HG02678 (cell line): Measurements from ENCODE around the gene HSPA13.
"Not testable (repeated sequence)": the region's sequence is repeated elsewhere in the genome, so short reads cannot be mapped to it uniquely, and the experiment has no call there.

Experiments
- ATAC-seq: cut with Tn5 transposase; IDR thresholded peaks from one replicate; pipeline ENCODE4 v1.9.1; 2021; ENCODE audit warnings: mild to moderate bottlenecking, moderate library complexity; ENCODE audit not compliant: unreplicated experiment

Gene HSPA13

GRCh38 chr21:14382835-14383595 lies at the start of gene HSPA13:
HSPA13 (minus strand) TSS chr21:14383146; CDS start chr21:14383119, 27 bp downstream.
- peak; percentile 97 for ATAC-seq

DNA sequence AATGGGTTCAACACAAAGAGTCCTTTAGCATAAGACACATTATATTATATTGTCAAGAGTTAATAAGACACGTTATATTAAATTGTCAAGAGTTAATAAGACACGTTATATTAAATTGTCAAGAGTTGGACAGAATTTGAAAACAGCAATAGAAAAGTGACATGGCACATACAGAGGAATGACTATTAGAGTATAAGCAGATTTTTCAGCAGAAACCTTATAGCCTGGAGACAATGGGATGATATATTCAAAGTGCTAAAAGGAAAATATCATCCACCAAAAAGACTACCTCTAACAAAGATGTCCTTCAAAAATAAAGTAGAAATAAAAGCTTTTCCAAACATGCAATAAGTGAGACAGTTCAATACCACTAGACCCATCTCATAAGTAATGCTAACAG lies 36.0 kb upstream of the HSPA13 start:
- no peak for ATAC-seq

DNA sequence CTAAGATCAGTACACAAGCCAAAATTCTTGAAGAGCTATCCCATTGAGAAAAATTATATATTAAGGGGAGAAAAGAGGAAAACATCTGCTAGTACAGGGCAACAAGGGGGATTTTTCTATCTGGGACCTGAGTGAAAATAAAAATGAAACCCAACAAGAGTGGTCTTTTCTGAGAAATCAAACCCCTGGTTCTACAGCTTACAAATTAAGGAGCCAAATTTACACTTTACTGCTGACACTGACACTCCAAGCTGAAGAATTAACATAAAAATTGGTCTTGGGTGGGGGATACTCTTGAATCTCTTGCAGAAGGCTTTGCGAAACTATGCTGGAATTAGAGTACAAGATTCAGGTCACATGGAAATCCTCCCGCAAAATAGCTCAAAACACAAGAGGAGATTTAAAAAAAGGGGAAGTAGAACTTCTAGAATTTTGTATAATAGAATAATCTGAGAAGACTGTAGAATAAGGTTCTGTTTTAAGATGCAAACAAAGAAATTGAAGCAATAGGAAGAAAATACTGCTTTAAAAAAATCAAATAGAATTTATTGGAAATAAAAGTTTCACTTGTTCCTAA lies 32.1 kb upstream of the HSPA13 start:
- ATAC-seq: no peak

DNA sequence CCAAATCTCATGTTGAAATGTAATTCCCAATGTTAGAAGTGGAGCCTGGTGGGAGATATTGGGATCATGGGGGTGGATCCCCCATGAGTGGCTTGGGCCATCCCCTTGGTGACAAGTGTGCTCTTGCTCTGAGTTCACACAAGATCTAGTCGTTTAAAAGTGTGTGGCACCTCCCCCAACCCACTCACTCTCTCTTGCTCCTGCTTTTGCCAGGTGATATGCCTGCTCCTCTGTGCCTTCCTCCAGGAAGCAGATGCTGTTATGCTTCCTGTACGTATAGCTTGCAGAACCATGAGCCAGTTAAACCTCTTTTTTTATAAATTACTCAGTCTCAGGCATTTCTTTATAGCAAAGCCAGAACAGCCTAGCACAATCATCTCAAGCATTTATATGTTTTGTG lies 23.0 kb upstream of the HSPA13 start:
- no peak for ATAC-seq

- ATAC-seq: no peak
Observed at GRCh38 chr21:14405225-14405624, 22.3 kb upstream of the HSPA13 start.

DNA sequence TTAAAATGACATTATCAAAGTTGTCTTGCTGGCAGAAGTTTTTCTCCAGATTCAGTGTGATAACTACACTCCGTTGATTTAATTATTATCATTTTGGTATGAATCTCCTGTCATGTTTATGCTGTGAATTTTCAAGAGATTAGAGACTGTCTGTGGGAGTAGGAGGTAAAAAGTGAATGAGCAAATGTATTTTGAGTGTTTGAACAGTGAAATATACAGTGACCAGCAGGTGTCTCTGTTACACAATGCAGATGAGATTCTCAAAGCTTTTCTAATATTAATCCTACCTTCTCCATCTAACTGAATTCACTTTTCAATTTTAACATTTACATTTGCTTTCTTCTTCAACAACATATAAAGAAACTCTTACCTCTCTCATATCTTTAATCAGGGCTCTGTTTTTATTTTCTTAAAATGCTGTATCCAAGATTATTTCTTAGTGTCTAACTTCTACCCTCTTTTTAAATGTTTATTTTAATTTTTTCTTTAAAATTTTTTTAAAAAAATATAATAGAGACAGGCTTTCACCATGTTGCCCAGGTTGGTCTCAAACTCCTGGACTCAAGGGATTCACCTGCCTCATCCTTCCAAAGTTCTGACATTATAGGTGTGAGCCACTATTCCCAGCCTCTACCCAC lies 20.9 kb upstream of the HSPA13 start:
- ATAC-seq: no peak

DNA sequence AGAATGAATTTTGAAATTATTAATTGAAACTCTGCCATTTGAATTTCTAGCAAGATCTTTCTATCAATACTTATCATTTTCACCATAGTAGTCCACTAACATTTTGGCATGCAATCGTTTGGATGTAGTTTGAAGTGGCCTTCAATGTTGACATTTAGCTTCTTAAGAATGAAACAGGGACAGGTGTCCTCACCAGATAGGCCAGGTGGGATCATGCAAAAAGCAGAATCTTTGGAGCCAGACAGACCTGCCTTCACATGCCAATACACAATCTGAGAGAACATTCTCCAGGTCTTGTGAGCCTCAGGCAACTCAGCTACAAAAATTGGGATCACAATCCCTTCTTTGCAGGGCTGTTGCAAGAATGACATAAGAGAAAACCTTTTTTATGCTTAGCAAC lies 18.3 kb upstream of the HSPA13 start:
- ATAC-seq: no peak

DNA sequence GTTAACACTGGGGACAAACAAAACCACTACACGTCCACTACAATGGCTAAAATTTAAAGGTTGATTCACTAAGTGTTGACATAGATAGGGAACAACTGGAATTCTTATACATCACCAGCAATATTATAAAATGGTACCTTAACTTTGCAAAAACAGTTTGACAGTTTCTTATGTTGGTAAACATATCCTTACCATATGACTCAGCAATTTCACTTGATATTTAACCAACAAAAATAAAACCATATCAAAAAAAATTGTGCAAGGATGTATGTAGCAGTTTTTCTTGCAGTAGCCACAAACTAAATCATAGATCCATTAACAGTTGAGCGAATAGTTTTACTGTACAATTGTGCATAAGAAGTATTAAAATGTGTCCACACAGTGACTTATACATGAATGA lies 5.3 kb upstream of the HSPA13 start:
- no peak for ATAC-seq

- ATAC-seq: no peak
Observed at GRCh38 chr21:14384453-14384852, 1.5 kb upstream of the HSPA13 start.

DNA sequence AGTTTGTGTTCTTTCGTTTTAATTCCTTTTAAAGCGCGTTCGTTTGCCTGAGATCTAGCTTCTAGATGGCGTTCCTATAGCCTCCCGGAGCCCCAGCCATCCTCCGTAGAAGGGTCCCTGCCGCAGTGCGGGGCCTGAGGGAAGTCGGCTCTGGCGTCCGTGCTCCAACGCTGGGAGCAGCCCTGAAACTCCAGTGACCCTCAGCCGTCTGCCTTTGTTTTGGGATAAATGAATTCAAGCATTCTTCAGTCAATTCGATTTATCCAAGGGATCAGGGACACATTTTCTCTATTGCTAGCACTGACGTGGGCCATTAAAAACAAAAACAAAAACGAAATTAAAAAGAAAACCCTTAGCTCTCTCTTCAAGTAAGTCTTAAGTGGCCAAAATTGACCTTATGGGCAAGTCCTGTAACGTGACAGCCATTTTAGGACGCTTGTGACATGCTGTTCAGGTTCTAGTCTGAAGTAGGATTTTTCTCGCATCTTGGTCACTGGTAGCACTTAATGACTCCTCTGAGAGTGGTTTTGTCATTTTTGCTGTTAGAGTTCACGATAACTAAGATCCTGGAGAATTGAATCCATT lies 742 bp upstream of the HSPA13 start:
- ATAC-seq: peak; percentile 26

DNA sequence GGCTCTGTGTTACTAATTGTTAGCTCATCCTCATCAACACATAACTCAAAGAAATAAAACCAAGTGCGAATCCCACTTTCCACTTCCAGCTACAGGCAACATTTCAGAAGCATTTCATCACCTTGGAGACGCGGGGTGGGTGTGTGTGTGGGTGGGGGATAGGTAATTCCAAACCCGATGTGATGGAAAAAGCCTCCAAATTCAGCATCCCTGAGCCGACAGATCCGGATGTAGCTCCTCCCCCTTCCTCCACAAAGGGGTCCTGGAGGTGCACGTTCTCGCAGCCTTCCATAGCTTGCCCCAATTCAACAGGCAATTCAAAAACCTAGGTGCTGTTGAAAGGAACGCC lies 486 bp downstream of the HSPA13 start:
- ATAC-seq: no peak

GRCh38 chr21:14376854-14377253 lies 6.1 kb downstream of the HSPA13 start:
- ATAC-seq: no peak

- no peak for ATAC-seq
Observed at GRCh38 chr21:14366998-14367397, 15.9 kb downstream of the HSPA13 start.

DNA sequence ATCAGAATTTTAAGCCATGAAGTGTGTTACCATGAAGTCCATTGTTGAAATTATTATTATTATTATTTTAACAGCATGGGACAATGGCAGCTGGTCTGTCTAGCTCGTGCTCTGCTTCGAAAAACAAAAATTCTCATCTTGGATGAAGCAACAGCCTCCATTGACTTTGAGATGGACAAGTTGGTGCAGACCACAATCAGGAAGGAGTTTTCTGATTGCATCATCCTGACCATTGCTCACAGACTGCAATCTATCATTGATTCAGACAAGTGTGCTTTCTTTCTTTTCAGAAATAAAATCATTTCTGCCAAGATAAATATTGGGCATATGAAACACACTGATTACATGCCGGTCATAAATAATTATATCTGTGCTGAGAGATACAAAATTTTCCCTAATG lies 21.0 kb downstream of the HSPA13 start:
- ATAC-seq: no peak

DNA sequence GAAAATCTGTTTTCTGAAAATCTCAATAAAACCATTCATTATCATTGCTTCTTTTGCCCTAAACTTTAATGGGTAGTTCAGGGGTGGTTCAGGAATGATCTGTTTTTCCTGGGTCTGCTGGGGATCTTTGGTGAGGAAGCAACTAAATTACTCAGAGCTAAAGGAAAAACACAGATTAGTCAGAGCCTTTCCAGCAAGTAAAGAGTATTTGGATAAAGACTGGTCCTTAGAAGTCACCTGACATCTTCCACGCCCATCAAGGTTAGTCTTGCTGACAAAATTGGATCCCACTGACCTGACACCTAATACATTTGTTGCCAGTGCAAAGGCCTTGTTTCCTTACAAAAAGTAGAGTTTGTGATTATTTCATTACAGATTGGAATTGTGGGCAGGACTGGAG lies 24.2 kb downstream of the HSPA13 start:
- ATAC-seq: no peak

GRCh38 chr21:14356746-14357145 lies 26.2 kb downstream of the HSPA13 start:
- no peak for ATAC-seq

DNA sequence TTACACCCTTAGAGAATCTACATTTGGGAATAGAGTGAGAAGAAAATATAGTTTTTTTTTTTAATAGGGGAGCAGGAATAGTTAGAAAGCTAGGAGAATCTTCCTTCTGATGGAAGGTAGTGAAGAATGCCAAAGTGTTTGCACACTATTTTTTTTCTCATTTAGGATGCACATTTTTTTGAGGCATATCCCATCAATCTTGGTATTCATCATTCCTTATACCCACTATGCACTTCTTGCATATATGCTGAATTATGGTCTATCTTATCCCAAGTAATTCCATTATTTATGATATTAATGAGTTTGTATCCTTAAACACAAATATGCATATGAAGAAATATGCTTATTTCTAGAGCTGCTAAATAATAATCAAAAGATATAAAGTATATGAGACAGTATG lies 28.4 kb downstream of the HSPA13 start:
- ATAC-seq: no peak

GRCh38 chr21:14353726-14354125 lies 29.2 kb downstream of the HSPA13 start:
- ATAC-seq: no peak

DNA sequence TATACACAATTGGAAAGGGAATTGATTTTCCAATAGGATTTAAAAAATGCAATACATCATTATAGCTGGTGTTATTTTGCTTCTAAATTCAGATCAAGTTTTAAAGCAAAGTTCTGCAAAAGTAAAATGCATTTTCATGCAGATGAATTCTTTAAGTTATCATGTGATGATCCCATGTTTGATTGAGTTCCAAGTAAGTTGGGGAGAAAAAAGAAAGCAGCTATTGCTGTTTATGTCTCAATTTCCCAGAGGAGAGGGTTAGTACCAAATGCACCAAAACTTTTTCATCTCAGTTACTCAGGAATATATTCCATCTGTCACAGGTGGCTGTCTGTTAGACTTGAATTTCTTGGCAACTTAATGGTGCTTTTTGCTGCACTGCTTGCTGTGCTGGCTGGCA lies 29.7 kb downstream of the HSPA13 start:
- ATAC-seq: no peak

GRCh38 chr21:14327346-14327745 lies 55.6 kb downstream of the HSPA13 start:
- not testable (repeated sequence) for ATAC-seq

GRCh38 chr21:14325595-14325994 lies 57.4 kb downstream of the HSPA13 start:
- ATAC-seq: no peak
